Neural progenitor cell (in vitro differentiated cells): Measurements from ENCODE around the gene SLC17A2. TPM values are rescaled to one million over a fixed set of nuclear protein-coding genes. Genes with fewer than 3 reads are reported as not detected.
"Not testable (repeated sequence)": the region's sequence is repeated elsewhere in the genome, so short reads cannot be mapped to it uniquely, and the experiment has no call there.

Source experiments
- DNase-seq: peaks from one replicate; pipeline ENCODE4 v3.0.0-alpha.2; 2016; ENCODE audit warnings: low spot score
- H2AFZ ChIP-seq: fragments of 200-600 bp; sonication (generic); replicated peaks from 2 replicates; pipeline ENCODE4 v1.6.1; 2016; ENCODE audit warnings: antibody characterized with exemption
- H3F3A ChIP-seq: fragments of 200-600 bp; sonication (generic); 2 replicates; pipeline ENCODE4 v1.6.1; 2016; ENCODE audit warnings: antibody characterized with exemption, low read depth
- H3K27ac ChIP-seq: fragments of 200-600 bp; sonication (generic); 2 replicates; pipeline ENCODE4 v1.5.1; 2016; ENCODE audit warnings: mild to moderate bottlenecking
- H3K27me3 ChIP-seq: fragments of 200-600 bp; sonication (generic); 2 replicates; pipeline ENCODE4 v1.6.1; 2016; ENCODE audit warnings: mild to moderate bottlenecking, moderate library complexity
- H3K36me3 ChIP-seq: fragments of 200-600 bp; sonication (generic); 2 replicates; pipeline ENCODE4 v1.5.1; 2016
- H3K4me1 ChIP-seq: fragments of 200-600 bp; sonication (generic); 2 replicates; pipeline ENCODE4 v1.6.1; 2016; ENCODE audit warnings: mixed run types
- H3K4me2 ChIP-seq: fragments of 200-600 bp; sonication (generic); 2 replicates; pipeline ENCODE4 v1.6.1; 2016
- H3K4me3 ChIP-seq: fragments of 200-600 bp; sonication (generic); 2 replicates; pipeline ENCODE4 v1.5.1; 2016
- H3K79me2 ChIP-seq: fragments of 200-600 bp; sonication (generic); 2 replicates; pipeline ENCODE4 v1.6.1; 2016; ENCODE audit warnings: low read depth
- H3K9ac ChIP-seq: fragments of 200-600 bp; sonication (generic); 2 replicates; pipeline ENCODE4 v1.6.1; 2016
- H3K9me3 ChIP-seq: fragments of 200-600 bp; sonication (generic); 2 replicates; pipeline ENCODE4 v1.5.1; 2016; ENCODE audit warnings: low read depth
- H4K20me1 ChIP-seq: fragments of 200-600 bp; sonication (generic); 2 replicates; pipeline ENCODE4 v1.6.1; 2016; ENCODE audit warnings: low read depth
- H3K27ac Mint-ChIP-seq: 3 replicates; pipeline ENCODE4 v1.8.0; 2021; ENCODE audit warnings: mixed read lengths
- H3K27me3 Mint-ChIP-seq: 2 replicates; pipeline ENCODE4 v1.8.0; 2022; ENCODE audit warnings: low read depth, mild to moderate bottlenecking, inconsistent platforms, moderate library complexity, mixed read lengths; ENCODE audit not compliant: insufficient read depth
- H3K36me3 Mint-ChIP-seq: 3 replicates; pipeline ENCODE4 v1.8.0; 2021; ENCODE audit warnings: mixed read lengths
- H3K4me1 Mint-ChIP-seq: 3 replicates; pipeline ENCODE4 v1.8.0; 2021; ENCODE audit warnings: mixed read lengths
- H3K4me3 Mint-ChIP-seq: 3 replicates; pipeline ENCODE4 v1.8.0; 2021; ENCODE audit warnings: mild to moderate bottlenecking, moderate library complexity, mixed read lengths
- H3K9me3 Mint-ChIP-seq: 3 replicates; pipeline ENCODE4 v1.8.0; 2020; ENCODE audit warnings: mixed read lengths
- CTCF ChIP-seq: fragments of 200-600 bp; sonication (generic); IDR thresholded peaks from 2 replicates; pipeline ENCODE4 v1.5.1; 2017; ENCODE audit warnings: antibody characterized with exemption, mild to moderate bottlenecking
- EZH2 ChIP-seq: fragments of 200-600 bp; sonication (generic); IDR thresholded peaks from 2 replicates; pipeline ENCODE4 v1.6.1; 2017; ENCODE audit warnings: antibody characterized with exemption, mild to moderate bottlenecking, moderate library complexity
- EZH2phosphoT487 ChIP-seq: fragments of 200-600 bp; sonication (generic); IDR thresholded peaks from 2 replicates; pipeline ENCODE4 v1.6.1; 2017; ENCODE audit warnings: antibody characterized with exemption
- total RNA-seq: library from RNA; depleted of rRNA; stranded (reverse); fragments of >200 nt; gene quantifications from 2 replicates; pipeline ENCODE4 v1.2.3, GENCODE V29; 2015; ENCODE audit warnings: low replicate concordance

Gene SLC17A2
- total RNA-seq, 1 donor from 2014 or later: not detected

- Histone ChIP-seq H3K36me3 (no peaks in the 10 kb centered on the region), H4K20me1 (no peaks in the 10 kb centered on the region), H3K27me3 (no peaks in the 10 kb centered on the region), H2AFZ (no peak overlapping the region), H3K9me3 (no peaks in the 10 kb centered on the region), H3K9ac (no peak overlapping the region), H3K79me2 (no peaks in the 10 kb centered on the region), H3K4me2 (no peak overlapping the region), H3F3A (no peaks in the 10 kb centered on the region), H3K4me3 (no peak overlapping the region), H3K4me1 (no peaks in the 10 kb centered on the region), H3K27ac (no peak overlapping the region)
- no peaks in the 10 kb centered on the region for H3K27me3 Mint-ChIP-seq
- no peaks in the 10 kb centered on the region for H3K9me3 Mint-ChIP-seq
- no peak for DNase-seq
- H3K4me1 Mint-ChIP-seq: no peaks in the 10 kb centered on the region
- TF ChIP-seq EZH2 (no peak), CTCF (no peak), EZH2phosphoT487 (no peak)
- no peak overlapping the region for H3K4me3 Mint-ChIP-seq
- no peaks in the 10 kb centered on the region for H3K36me3 Mint-ChIP-seq
- H3K27ac Mint-ChIP-seq: no peak overlapping the region
Observed at GRCh38 chr6:25934735-25935313, 4.3 kb upstream of the SLC17A2 start.

- Histone ChIP-seq H3K4me2 (no peak overlapping the region), H2AFZ (no peak overlapping the region), H3K27me3 (no peaks in the 10 kb centered on the region), H3K9me3 (no peaks in the 10 kb centered on the region), H3K4me3 (no peak overlapping the region), H4K20me1 (no peaks in the 10 kb centered on the region), H3K79me2 (no peaks in the 10 kb centered on the region), H3K9ac (no peak overlapping the region), H3F3A (no peaks in the 10 kb centered on the region), H3K4me1 (no peaks in the 10 kb centered on the region), H3K36me3 (no peaks in the 10 kb centered on the region), H3K27ac (no peak overlapping the region)
- Mint-ChIP-seq H3K4me1 (no peaks in the 10 kb centered on the region), H3K36me3 (no peaks in the 10 kb centered on the region), H3K9me3 (no peaks in the 10 kb centered on the region), H3K4me3 (no peak overlapping the region), H3K27me3 (no peaks in the 10 kb centered on the region), H3K27ac (no peak overlapping the region)
- no peak for DNase-seq
- no peak for TF ChIP-seq EZH2
- TF ChIP-seq CTCF: no peak
- TF ChIP-seq EZH2phosphoT487: no peak
Observed at GRCh38 chr6:25934156-25934555, 3.7 kb upstream of the SLC17A2 start.

GRCh38 chr6:25931411-25931709 lies 869 bp upstream of the SLC17A2 start:
- Mint-ChIP-seq H3K4me1 (no peaks in the 10 kb centered on the region), H3K27ac (no peak overlapping the region), H3K36me3 (no peaks in the 10 kb centered on the region), H3K9me3 (no peaks in the 10 kb centered on the region), H3K4me3 (no peak overlapping the region), H3K27me3 (no peaks in the 10 kb centered on the region)
- no peaks in the 10 kb centered on the region for H3K9me3 ChIP-seq
- TF ChIP-seq EZH2phosphoT487 (no peak), EZH2 (no peak), CTCF (no peak)
- H3K27me3 ChIP-seq: no peaks in the 10 kb centered on the region
- no peaks in the 10 kb centered on the region for H4K20me1 ChIP-seq
- no peak overlapping the region for H3K4me3 ChIP-seq
- H3K27ac ChIP-seq: no peak overlapping the region
- DNase-seq: no peak
- H2AFZ ChIP-seq: no peak overlapping the region
- no peaks in the 10 kb centered on the region for H3K36me3 ChIP-seq
- H3K9ac ChIP-seq: no peak overlapping the region
- H3K79me2 ChIP-seq: no peaks in the 10 kb centered on the region
- H3K4me1 ChIP-seq: no peaks in the 10 kb centered on the region
- H3F3A ChIP-seq: no peaks in the 10 kb centered on the region
- H3K4me2 ChIP-seq: no peak overlapping the region

GRCh38 chr6:25929785-25930184 lies 706 bp downstream of the SLC17A2 start:
- not testable (repeated sequence) for H3K27ac ChIP-seq, H3K79me2 ChIP-seq, DNase-seq, H3K4me1 ChIP-seq, H3K9me3 ChIP-seq, H3K4me1 Mint-ChIP-seq, H3K36me3 Mint-ChIP-seq, H3K4me3 Mint-ChIP-seq, H3K4me3 ChIP-seq, H3K27me3 Mint-ChIP-seq, H3K9ac ChIP-seq, H3K27me3 ChIP-seq, H2AFZ ChIP-seq, H3K9me3 Mint-ChIP-seq, H3K4me2 ChIP-seq, H3K27ac Mint-ChIP-seq, H3K36me3 ChIP-seq, H3F3A ChIP-seq, H4K20me1 ChIP-seq
